ENCODE data around the gene PEPD.

DNA sequence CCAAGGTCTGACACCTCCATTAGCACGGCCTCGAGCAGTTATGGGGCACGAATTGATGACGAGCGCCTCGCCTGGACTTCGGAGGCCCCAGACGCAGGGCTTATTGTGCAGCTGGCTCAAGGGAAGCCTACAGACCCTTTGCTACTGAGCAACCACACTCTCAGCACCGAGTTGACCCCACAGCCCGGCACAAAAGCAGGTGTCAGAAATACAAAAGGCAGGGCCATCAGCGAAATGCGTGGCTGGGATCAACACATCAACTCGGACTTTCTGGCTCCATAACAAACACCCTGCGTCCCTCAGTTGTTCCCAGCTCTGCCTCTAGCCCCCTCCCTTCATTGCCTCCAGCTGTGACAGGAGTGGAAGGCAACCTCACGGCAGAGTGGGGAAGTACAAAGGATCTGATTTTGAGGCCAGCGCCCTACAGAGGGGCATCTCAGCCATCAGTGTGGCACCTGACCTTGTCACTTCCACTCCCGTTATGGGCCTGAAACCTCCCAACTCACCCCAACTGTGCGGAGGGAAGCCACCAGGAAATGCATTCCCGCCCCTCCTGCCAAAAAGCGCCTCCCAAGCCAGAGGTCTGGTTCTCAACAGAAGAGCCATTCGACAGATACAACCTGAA is 18.0 kb downstream of the PEPD start:
- TF ChIP-seq, protein P1, sequence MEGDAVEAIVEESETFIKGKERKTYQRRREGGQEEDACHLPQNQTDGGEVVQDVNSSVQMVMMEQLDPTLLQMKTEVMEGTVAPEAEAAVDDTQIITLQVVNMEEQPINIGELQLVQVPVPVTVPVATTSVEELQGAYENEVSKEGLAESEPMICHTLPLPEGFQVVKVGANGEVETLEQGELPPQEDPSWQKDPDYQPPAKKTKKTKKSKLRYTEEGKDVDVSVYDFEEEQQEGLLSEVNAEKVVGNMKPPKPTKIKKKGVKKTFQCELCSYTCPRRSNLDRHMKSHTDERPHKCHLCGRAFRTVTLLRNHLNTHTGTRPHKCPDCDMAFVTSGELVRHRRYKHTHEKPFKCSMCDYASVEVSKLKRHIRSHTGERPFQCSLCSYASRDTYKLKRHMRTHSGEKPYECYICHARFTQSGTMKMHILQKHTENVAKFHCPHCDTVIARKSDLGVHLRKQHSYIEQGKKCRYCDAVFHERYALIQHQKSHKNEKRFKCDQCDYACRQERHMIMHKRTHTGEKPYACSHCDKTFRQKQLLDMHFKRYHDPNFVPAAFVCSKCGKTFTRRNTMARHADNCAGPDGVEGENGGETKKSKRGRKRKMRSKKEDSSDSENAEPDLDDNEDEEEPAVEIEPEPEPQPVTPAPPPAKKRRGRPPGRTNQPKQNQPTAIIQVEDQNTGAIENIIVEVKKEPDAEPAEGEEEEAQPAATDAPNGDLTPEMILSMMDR (IDR thresholded peaks at IDR 0.05; ENCODE audit: extremely low read depth in 1 of 2, insufficient read depth in 1 of 2, low read depth in 1 of 2, low read length in 2 of 2) = no peak
- TF ChIP-seq POLR2A (IDR thresholded peaks at IDR 0.05; ENCODE audit: low read depth, low read length) = no peak
- TF ChIP-seq POLR2AphosphoS5 (IDR thresholded peaks at IDR 0.05; ENCODE audit: insufficient read depth, low read depth, low read length) = no peak
- TF ChIP-seq EZH2 (IDR thresholded peaks at IDR 0.05; ENCODE audit: borderline replicate concordance, low read depth, low read length, severe bottlenecking) = no peak
- no peak for TF ChIP-seq JUN (IDR thresholded peaks at IDR 0.05; ENCODE audit: borderline replicate concordance, insufficient read depth, insufficient read length, low read depth)
